ENCODE data around the gene RANBP3. TPM values are rescaled to one million over a fixed set of nuclear protein-coding genes. Genes with fewer than 3 reads are reported as not detected.
"Not testable (repeated sequence)": the region's sequence is repeated elsewhere in the genome, so short reads cannot be mapped to it uniquely, and the experiment has no call there.

Gene RANBP3
- polyA plus RNA-seq, 1 donor = 72.2 TPM

DNA sequence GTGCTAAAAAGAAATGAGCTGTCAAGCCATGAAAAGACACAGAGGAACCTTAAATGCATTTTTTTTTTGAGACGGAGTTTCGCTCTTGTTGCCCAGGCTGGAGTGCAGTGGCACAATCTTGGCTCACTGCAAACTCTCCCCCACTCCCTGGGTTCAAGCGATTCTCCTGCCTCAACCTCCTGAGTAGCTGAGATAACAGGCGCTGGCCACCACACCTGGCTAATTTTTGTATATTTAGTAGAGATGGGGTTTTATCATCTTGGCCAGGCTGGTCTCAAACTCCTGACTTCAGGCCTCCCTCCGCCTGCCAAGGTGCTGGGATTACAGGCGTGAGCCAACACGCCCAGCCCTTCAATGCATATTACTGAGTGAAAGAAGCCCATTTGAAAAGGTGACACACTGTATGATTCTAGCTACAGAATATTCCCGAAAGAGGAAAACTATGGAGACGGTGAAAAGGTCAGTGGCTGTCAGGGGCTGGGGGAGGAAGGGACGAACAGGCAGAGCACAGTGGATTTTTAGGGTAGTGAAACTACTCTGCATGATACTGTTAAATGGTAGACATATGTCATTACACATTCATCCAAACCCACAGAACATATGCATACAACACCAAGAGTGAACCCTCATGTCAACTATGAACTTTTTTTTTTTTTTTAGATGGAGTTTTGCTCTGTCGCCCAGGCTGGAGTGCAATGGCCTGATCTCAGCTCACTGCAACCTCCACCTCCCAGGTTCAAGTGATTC, 93.7 kb downstream of the RANBP3 start:
- DNase-seq = not testable (repeated sequence)

DNA sequence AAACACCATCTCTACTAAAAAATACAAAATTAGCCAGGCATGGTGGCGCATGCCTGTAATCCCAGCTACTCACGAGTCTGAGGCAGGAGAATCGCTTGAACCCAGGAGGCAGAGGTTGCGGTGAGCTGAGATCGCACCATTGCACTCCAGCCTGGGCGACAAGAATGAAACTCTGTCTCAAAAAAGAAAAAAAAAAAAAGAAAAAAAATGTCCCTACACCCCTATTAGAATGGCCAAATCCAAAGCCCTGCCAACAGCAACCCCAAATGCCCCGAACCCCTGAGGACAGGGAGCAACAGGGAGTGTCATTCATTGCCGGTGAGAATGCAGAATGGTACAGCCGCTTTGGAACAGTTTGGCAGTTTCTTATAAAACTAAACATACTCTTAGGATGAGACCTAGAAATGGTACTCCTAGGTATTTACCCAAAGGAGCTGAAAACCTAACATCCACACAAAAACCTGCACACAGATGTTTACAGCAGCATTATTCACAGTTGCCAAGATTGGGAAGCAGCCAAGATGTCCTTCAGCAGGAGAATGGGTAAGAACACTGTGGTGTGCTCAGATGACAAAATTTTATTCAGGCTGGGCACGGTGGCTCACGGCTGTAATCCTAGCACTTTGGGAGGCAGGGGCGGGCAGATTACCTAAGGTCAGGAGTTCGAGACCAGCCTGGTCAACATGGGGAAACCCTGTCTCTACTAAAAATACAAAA, 94.6 kb downstream of the RANBP3 start:
- DNase-seq = not testable (repeated sequence)

DNA sequence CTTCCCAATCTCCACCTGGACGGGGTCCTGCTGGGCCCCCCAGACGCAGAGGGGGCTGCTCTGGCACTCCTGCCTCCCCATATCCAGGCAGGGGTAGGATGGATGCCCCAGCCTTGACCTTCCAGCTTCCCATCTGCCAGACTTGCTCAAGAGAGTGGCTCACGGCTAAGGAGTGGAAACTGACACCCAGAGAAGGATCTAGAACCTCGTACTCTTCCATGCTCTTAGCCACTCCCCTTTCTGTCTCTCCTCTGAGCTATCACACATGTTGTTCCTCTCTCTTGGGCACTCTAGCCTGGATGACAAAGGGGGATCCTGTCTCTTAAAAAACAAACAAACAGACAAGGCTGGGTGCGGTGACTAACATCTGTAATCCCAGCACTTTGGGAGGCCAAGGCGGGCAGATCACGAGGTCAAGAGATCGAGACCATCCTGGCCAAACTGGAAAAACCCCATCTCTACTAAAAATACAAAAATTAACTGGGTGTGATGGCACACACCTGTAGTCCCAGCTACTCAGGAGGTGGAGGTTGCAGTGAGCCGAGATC, 95.4 kb downstream of the RANBP3 start:
- DNase-seq = no peak

DNA sequence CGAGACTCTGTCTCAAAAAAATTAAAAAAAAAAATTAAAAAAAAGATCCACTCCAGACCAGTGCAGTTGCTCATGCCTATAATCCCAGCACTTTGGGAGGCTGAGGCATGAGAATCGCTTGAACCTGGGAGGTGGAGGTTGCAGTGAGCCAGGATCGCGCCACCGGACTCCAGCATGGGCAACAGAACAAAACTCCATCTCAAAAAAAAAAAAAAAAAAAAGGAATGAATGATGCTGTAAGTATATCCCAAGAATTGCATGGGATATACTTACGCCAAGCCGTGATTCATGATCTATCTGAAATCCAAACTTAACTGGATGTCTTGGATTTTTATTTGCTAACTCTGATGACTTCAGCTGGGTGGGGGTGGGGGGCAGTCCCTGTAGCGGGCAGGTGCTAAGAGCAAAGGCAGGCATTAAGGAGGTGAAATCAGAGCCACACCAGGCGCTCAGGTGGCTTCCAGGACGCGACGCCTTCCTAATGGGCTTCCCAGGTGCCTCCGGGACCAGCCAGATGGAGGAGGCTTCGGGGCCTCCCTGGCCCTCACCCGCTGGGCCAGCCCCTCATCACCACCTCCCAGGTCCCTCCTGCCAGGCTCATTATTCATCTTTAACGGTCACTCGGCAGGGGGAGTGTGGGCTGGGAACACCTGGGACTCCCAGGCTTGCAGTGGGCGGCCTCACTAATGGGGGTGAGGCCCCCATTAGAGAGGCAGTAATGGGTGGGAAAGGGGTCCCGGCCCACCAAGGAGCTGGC, 96.2 kb downstream of the RANBP3 start:
- no peak for DNase-seq

DNA sequence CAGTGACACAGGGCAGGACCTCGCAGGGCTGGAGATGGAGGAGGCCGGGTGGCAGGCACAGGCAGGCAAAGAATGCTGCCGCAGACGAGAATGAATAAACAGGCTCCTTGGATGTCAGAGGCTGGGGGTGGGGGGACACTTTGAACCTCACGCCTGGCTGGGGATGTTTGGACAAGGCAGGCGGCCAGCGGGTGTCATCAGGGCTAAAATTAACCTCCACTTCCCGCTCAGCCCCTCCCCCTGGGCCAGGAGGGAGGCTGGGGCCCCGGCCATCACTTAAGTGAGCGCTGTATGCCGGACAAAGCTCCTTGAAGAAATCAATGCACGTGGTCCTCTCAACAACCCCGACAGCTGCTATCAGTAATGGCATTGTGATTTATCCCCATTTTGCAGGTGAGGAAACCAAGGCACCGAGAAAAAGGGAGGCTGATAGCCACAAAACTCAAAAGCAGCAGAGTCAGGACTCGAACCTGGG, 97.3 kb downstream of the RANBP3 start:
- DNase-seq = no peak

DNA sequence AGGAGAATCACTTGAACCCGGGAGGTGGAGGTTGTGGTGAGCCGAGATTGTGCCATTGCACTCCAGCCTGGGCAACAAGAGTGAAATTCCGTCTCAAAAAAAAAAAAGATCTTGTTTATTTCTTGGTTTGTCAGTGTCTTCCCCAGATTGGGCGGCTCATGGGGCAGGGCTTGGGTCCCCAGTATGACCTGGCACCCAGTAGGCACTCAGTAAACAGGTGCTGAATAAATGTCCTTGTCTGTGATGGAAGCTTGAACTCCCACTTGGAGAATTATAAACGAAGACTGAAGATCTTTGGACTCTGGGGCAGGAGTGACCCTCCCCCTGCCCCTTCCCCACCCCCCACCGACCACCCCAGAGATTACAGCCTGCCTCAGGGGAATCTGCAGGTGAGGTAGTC, 97.7 kb downstream of the RANBP3 start:
- no peak for DNase-seq

DNA sequence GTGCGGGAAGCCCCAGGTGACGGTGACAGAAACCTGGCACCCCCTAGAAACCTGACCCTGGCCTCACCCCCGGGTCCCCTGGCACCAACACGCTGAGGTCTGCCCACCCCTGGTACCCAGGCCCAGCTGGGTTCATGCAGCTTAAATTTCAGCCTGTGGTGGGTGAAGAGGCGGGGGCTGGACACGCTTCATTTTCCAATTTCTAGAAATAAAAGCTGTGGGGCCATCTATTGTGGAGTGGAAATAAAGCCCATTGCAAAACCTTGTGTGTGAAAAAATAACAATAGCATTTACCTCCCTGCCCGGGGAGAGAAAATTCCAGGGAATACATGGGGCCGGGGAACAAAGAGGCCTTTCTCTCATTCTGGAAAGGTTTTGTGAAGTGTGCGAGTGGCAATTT, 100.1 kb downstream of the RANBP3 start:
- no peak for DNase-seq

DNA sequence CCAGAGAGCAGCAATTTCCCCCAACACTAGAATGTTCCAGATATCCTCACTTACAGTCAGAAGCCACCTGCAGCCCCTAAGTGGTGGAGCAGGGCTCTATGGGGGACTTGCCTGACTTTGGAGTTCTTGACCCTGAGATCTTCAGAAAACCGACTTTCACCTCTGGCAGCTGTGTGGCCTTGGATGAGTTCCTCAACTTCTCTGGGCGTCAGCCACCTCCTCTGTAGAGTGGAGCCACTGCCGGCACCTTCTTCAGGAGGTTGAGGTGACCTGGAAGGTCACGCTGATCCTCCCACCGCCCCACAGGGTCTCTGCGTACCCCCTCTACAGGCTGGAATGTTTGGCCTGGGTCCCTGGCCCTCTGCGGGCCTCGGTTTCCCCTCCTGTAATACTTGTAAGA, 100.5 kb downstream of the RANBP3 start:
- DNase-seq = no peak

DNA sequence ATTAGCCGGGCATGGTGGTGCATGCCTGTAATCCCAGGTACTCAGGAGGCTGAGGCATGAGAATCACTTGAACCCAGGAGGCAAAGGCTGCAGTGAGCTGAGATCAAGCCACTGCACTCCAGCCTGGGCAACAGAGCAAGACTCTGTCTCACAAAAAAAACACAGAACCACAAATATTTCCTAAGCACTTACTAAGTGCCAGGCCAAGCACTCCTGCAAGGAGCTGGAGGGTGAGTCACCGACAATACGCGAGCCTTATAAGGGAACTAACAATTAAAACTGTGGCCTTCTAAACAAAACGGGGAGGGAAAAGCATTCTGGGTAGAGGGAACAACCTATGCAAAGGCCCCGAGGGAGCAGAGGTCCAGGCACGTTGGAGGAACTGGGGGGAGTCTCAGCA, 103.4 kb downstream of the RANBP3 start:
- not testable (repeated sequence) for DNase-seq

DNA sequence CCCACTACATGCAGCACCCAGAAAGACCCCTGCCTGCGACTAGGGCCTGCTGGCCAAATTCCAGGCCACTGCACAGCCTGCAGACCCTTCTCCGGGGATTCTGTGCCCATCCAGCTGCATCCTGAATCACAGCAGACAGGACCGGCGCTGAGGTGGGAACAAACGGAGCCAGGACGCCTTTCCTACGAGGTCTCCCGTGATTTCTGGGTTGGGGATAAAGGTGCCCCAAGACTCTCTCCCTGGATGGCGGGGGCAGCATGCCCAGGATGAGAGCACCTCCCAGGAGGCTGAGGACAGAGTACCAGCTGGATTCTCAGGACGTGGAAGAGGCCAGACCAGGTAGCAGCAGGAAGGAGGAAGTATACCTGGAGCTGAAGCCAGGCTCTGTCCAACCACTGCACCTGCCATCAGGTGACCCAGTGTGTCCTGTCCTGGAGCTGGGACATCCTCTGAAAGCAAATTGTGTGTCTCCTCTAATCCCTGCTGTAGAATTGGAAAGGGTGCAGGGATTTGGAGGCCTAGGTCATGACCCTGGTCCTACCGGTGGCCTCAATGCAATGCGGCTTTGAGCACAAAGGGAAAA, 104.2 kb downstream of the RANBP3 start:
- no peak for DNase-seq

DNA sequence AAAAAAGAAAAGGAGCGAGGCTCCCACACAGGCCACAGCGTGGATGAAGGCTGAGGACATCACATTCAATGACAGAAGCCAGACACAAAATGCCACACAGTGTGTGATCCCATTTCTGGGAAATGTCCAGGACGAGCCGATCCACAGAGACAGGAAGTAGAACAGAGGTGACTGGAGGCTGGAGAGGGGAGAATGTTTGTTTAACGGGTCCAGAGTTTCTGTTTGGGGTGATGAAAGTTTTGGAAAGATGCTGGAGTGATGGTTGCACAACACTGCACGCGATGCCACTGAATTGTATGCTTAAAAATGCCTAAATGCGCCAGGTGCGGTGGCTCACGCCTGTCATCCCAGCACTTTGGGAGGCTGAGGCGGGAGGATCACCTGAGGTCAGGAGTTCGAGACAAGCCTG, 107.0 kb downstream of the RANBP3 start:
- DNase-seq = no peak

DNA sequence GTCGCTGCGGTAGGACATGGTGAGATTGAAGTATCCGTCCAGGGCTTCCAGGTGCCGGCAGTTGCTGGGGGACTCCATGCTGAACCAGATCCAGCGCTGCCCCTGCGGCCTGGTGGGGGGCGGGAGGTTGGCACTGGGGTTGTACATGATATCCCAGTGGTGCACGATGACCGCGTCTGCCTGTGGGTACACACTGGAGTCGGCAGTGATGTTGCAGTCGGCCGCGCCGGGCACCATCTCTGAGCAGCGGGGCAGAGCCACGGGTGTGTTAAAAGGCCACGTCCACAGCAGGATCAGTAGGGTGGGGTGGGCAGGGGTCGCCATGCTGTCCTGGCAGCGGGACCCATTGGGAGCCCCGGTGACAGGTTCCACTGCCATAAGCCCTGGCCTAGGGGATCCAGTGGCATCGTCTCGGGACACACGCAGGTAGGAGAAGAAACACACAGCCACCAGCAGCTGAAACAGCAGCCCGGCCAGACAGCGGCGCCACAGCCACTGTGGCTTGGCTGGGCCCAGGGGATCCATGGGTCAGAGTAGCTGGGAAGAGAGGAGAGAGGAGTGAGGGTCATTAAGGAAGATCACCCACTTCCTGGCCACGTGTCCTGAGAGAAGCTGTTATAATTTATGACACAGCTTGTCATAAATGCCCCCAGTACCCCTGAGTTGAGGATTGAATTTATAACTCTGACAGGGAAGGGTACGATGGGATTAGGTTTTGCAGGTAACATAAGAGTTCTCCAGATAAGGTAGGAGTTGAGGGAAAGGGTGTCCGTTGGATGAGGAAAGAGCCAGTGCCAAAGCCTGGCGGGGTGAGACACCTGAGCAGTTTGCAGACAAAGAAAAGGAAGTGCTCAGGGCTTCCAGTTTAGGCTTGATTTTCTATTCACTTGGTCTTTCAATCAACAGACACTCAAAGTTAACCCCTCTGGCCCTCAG, 110.5 kb downstream of the RANBP3 start:
- DNase-seq = no peak

Other genes starting within 250 kb of the RANBP3 start
- 2.8 TPM for gene PRR22, start 193.4 kb downstream of the RANBP3 start, polyA plus RNA-seq (ENCODE audit: insufficient read length)
- 26.2 TPM for gene DUS3L, start 187.0 kb downstream of the RANBP3 start, polyA plus RNA-seq (ENCODE audit: insufficient read length)
- gene NRTN, start 173.1 kb downstream of the RANBP3 start, polyA plus RNA-seq (ENCODE audit: insufficient read length) = 2.6 TPM
- 13.4 TPM for gene FUT6, start 138.4 kb downstream of the RANBP3 start, polyA plus RNA-seq (ENCODE audit: insufficient read length)
- gene FUT3, start 126.7 kb downstream of the RANBP3 start, polyA plus RNA-seq (ENCODE audit: insufficient read length) = 1.2 TPM
- gene FUT5, start 107.6 kb downstream of the RANBP3 start, polyA plus RNA-seq (ENCODE audit: insufficient read length) = not detected
- gene NDUFA11, start 74.3 kb downstream of the RANBP3 start, polyA plus RNA-seq (ENCODE audit: insufficient read length) = 120 TPM
- gene VMAC, start 73.3 kb downstream of the RANBP3 start, polyA plus RNA-seq (ENCODE audit: insufficient read length) = 8.7 TPM
- gene CAPS, start 63.9 kb downstream of the RANBP3 start, polyA plus RNA-seq (ENCODE audit: insufficient read length) = 21.8 TPM
- gene RFX2, start 132.4 kb upstream of the RANBP3 start, polyA plus RNA-seq (ENCODE audit: insufficient read length) = 9.2 TPM
- 4.1 TPM for gene ACSBG2, start 157.5 kb upstream of the RANBP3 start, polyA plus RNA-seq (ENCODE audit: insufficient read length)